Colonic mucosa (tissue), 4 donors: ENCODE data around the gene CUBN. TPM values are rescaled to one million over a fixed set of nuclear protein-coding genes. Genes with fewer than 3 reads are reported as not detected.

Source experiments
- DNase-seq: peaks from one replicate; pipeline ENCODE4 v3.0.0-alpha.2; 2020
- H3K27ac ChIP-seq: fragments of 200-600 bp; one replicate; pipeline ENCODE4 v1.8.0; 2021
- H3K27me3 ChIP-seq: fragments of 200-600 bp; one replicate; pipeline ENCODE4 v1.8.0; 2021
- H3K36me3 ChIP-seq: fragments of 200-600 bp; one replicate; pipeline ENCODE4 v1.8.0; 2021
- H3K4me1 ChIP-seq: fragments of 200-600 bp; one replicate; pipeline ENCODE4 v1.8.0; 2021; ENCODE audit warnings: mild to moderate bottlenecking
- H3K4me3 ChIP-seq: fragments of 200-600 bp; one replicate; pipeline ENCODE4 v1.8.0; 2021
- H3K9ac ChIP-seq, 2 donors: one replicate each; pipeline ENCODE4 v1.7.0; 2013; ENCODE audit warnings: control low read depth in 2 of 2, low read depth in 2 of 2, low read length in 2 of 2
- H3K9me3 ChIP-seq: fragments of 200-600 bp; one replicate; pipeline ENCODE4 v1.8.0; 2021
- CTCF ChIP-seq: fragments of 200-600 bp; IDR thresholded peaks from one replicate; pipeline ENCODE4 v1.8.0; 2022; ENCODE audit warnings: antibody characterized with exemption, mild to moderate bottlenecking
- intact Hi-C: fragments of 100-400 bp; cut with DNase I; formaldehyde crosslinking; loops from one replicate; pipeline ENCODE4 v1.14.1; 2022
- total RNA-seq, 2 donors: library from RNA; stranded (reverse); fragmentation: NEBNext Ultra II Directional in 1 of 2; extraction: Animal tissue kit (Norgen Biotek cat#: 25700) in 1 of 2; gene quantifications; one replicate each; pipeline ENCODE4 v1.2.1, GENCODE V29; 2021
- donor health status: healthy.
- donor health status: DM: no; HTN: no; CAD: no.
- donor health status: DM: no; HTN: no; CAD: no.

The CUBN gene
- total RNA-seq, 2 donors from 2014 or later, result 0.25 to 0.42 TPM

- no peaks in the 10 kb centered on the region for H3K36me3 ChIP-seq
- H3K9ac ChIP-seq, result no peak overlapping the region
- H3K9me3 ChIP-seq, result no peaks in the 10 kb centered on the region
- peak; percentile 52 for DNase-seq
- H3K27me3 ChIP-seq, result no peaks in the 10 kb centered on the region
- H3K4me1 ChIP-seq, result no peaks in the 10 kb centered on the region
- TF ChIP-seq CTCF, result no peak
- intact Hi-C loops, result no loop called here
- H3K4me3 ChIP-seq, result no peak overlapping the region
- H3K27ac ChIP-seq, result no peak overlapping the region
Observed at GRCh38 chr10:17147884-17148489, 18.4 kb upstream of the CUBN start.

GRCh38 chr10:17146892-17147291, 17.3 kb upstream of the CUBN start:
- Histone ChIP-seq H3K27me3 (no peaks in the 10 kb centered on the region), H3K4me1 (no peaks in the 10 kb centered on the region), H3K4me3 (no peak overlapping the region), H3K9ac (no peak overlapping the region), H3K36me3 (no peaks in the 10 kb centered on the region), H3K27ac (no peak overlapping the region), H3K9me3 (no peaks in the 10 kb centered on the region)
- no peak for DNase-seq
- intact Hi-C loops, result no loop called here
- no peak for TF ChIP-seq CTCF

GRCh38 chr10:17145239-17145638, 15.6 kb upstream of the CUBN start:
- H3K9me3 ChIP-seq, result no peaks in the 10 kb centered on the region
- H3K9ac ChIP-seq, result no peak overlapping the region
- no peaks in the 10 kb centered on the region for H3K27me3 ChIP-seq
- H3K4me3 ChIP-seq, result no peak overlapping the region
- no peaks in the 10 kb centered on the region for H3K4me1 ChIP-seq
- H3K27ac ChIP-seq, result peak overlapping the region; percentile 30
- intact Hi-C loops, result no loop called here
- no peak for DNase-seq
- TF ChIP-seq CTCF, result no peak
- no peaks in the 10 kb centered on the region for H3K36me3 ChIP-seq

- H3K36me3 ChIP-seq, result no peaks in the 10 kb centered on the region
- H3K9ac ChIP-seq, result no peak overlapping the region
- no peaks in the 10 kb centered on the region for H3K9me3 ChIP-seq
- peak overlapping the region; percentile 30 for H3K27ac ChIP-seq
- TF ChIP-seq CTCF, result no peak
- DNase-seq, result no peak
- no peak overlapping the region for H3K4me3 ChIP-seq
- intact Hi-C loops, result no loop called here
- H3K4me1 ChIP-seq, result no peaks in the 10 kb centered on the region
- H3K27me3 ChIP-seq, result no peaks in the 10 kb centered on the region
Observed at GRCh38 chr10:17144757-17145156, 15.1 kb upstream of the CUBN start.

GRCh38 chr10:17144032-17144431, 14.4 kb upstream of the CUBN start:
- no peaks in the 10 kb centered on the region for H3K27me3 ChIP-seq
- no peak overlapping the region for H3K27ac ChIP-seq
- H3K4me3 ChIP-seq, result no peak overlapping the region
- no peaks in the 10 kb centered on the region for H3K9me3 ChIP-seq
- H3K36me3 ChIP-seq, result no peaks in the 10 kb centered on the region
- TF ChIP-seq CTCF, result no peak
- intact Hi-C loops, result no loop called here
- no peak overlapping the region for H3K9ac ChIP-seq
- no peaks in the 10 kb centered on the region for H3K4me1 ChIP-seq
- no peak for DNase-seq
